Mesodermal cell (in vitro differentiated cells): ENCODE measurements around the gene TMC2.

Experiments
- H3K27ac ChIP-seq: 2 replicates; pipeline ENCODE4 v1.7.0; 2013; ENCODE audit warnings: mild to moderate bottlenecking, low read depth, low read length, moderate library complexity; ENCODE audit not compliant: severe bottlenecking
- H3K36me3 ChIP-seq: 2 replicates; pipeline ENCODE4 v1.7.1; 2013; ENCODE audit warnings: mild to moderate bottlenecking, low read length, moderate library complexity; ENCODE audit not compliant: control insufficient read depth, insufficient read depth
- H3K4me1 ChIP-seq: one replicate; pipeline ENCODE4 v1.7.1; 2013; ENCODE audit warnings: mild to moderate bottlenecking, low read length; ENCODE audit not compliant: insufficient read depth, control insufficient read depth, poor library complexity, severe bottlenecking
- H3K4me3 ChIP-seq: 2 replicates; pipeline ENCODE4 v1.7.0; 2013; ENCODE audit warnings: low read length, control low read depth, mild to moderate bottlenecking; ENCODE audit not compliant: insufficient read depth, poor library complexity, severe bottlenecking; ENCODE audit errors: extremely low read depth
- H3K9me3 ChIP-seq: 2 replicates; pipeline ENCODE4 v1.7.1; 2013; ENCODE audit warnings: mild to moderate bottlenecking, low read length, moderate library complexity; ENCODE audit not compliant: control insufficient read depth
- WGBS, 2 experiments: methylation state at CpG; one replicate each; pipeline ENCODE4 v1.1.5; 2013; ENCODE audit warnings: missing lambda C conversion rate in 2 of 2; ENCODE audit not compliant: insufficient coverage in 2 of 2; 5-methylcytosine and 5-hydroxymethylcytosine counted together

Gene TMC2

GRCh38 chr20:2610941-2611720 is 74.8 kb downstream of the TMC2 start:
- Histone ChIP-seq H3K4me1 (no peaks in the 10 kb centered on the region), H3K27ac (no peak overlapping the region), H3K9me3 (no peaks in the 10 kb centered on the region), H3K36me3 (no peaks in the 10 kb centered on the region), H3K4me3 (no peak overlapping the region)
- WGBS, 2 experiments = 81 to 96% methylated on average over 4 of the region's 6 CpGs

DNA sequence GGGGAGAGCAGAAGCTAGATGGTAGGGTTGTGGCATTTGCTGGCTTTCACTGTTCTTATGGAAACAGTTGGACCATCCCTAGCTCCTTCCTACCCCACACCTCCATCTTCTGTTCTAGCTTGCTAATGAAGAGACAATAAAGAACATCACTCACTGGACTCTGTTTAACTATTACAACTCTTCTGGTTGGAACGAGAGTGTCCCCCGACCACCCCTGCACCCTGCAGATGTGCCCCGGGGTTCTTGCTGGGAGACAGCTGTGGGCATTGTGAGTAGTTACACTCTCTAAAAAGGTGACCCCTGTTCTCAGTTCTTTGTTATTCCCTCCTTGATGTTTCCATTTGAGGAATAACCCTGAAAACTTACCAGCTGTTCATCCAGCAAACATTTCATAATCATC is 75.7 kb downstream of the TMC2 start:
- WGBS, 2 experiments = 80% methylated on average over 2 of the region's 3 CpGs
- Histone ChIP-seq H3K4me1 (no peaks in the 10 kb centered on the region), H3K4me3 (no peak overlapping the region), H3K36me3 (no peaks in the 10 kb centered on the region), H3K27ac (no peak overlapping the region), H3K9me3 (no peaks in the 10 kb centered on the region)

GRCh38 chr20:2616634-2617033 is 80.3 kb downstream of the TMC2 start:
- no peak overlapping the region for H3K27ac ChIP-seq
- no peaks in the 10 kb centered on the region for H3K36me3 ChIP-seq
- no peaks in the 10 kb centered on the region for H3K4me1 ChIP-seq
- H3K4me3 ChIP-seq = no peak overlapping the region
- H3K9me3 ChIP-seq = peaks cover 15% of the 10 kb centered on the region
- 83 to 86% methylated on average over 7 to 8 of the region's 9 CpGs for WGBS, 2 experiments

DNA sequence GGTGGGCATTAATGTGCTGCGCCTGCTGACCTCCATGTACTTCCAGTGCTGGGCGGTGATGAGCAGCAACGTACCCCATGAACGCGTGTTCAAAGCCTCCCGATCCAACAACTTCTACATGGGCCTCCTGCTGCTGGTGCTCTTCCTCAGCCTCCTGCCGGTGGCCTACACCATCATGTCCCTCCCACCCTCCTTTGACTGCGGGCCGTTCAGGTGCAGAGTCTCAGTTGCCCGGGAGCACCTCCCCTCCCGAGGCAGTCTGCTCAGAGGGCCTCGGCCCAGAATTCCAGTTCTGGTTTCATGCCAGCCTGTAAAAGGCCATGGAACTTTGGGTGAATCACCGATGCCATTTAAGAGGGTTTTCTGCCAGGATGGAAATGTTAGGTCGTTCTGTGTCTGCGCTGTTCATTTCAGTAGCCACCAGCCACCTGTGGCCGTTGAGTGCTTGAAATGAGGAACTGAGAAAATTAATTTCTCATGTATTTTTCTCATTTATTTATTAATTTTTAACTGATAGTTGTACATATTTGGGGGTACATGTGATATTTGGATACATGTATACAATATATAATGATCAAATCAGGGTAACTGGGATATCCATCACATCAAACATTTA is 80.8 kb downstream of the TMC2 start:
- Histone ChIP-seq H3K4me3 (no peak overlapping the region), H3K4me1 (no peaks in the 10 kb centered on the region), H3K27ac (no peak overlapping the region), H3K36me3 (no peaks in the 10 kb centered on the region), H3K9me3 (peaks cover 15% of the 10 kb centered on the region)
- WGBS, 2 experiments = 82 to 85% methylated on average over 13 to 15 of the region's 16 CpGs

- Histone ChIP-seq H3K27ac (no peak overlapping the region), H3K9me3 (peaks cover 15% of the 10 kb centered on the region), H3K36me3 (no peaks in the 10 kb centered on the region), H3K4me1 (no peaks in the 10 kb centered on the region), H3K4me3 (no peak overlapping the region)
- WGBS, 2 experiments = 84 to 94% methylated on average over 2 to 4 of the region's 6 CpGs
These were observed 82.4 kb downstream of the TMC2 start for GRCh38 chr20:2618815-2619214.

- Histone ChIP-seq H3K27ac (no peak overlapping the region), H3K9me3 (peaks cover 15% of the 10 kb centered on the region), H3K4me3 (no peak overlapping the region), H3K4me1 (no peaks in the 10 kb centered on the region), H3K36me3 (no peaks in the 10 kb centered on the region)
- 67% methylated on average over 1 to 2 of the region's 2 CpGs for WGBS, 2 experiments
These were observed 83.0 kb downstream of the TMC2 start for GRCh38 chr20:2619337-2619736.

GRCh38 chr20:2619961-2620595 is 83.7 kb downstream of the TMC2 start:
- Histone ChIP-seq H3K4me3 (no peak overlapping the region), H3K9me3 (peaks cover 15% of the 10 kb centered on the region), H3K4me1 (no peaks in the 10 kb centered on the region), H3K27ac (no peak overlapping the region), H3K36me3 (no peaks in the 10 kb centered on the region)
- WGBS, 2 experiments = 88 to 89% methylated on average over 1 to 3 of the region's 3 CpGs

- no peaks in the 10 kb centered on the region for H3K4me1 ChIP-seq
- H3K9me3 ChIP-seq = peaks cover 30% of the 10 kb centered on the region
- 83 to 85% methylated on average over 3 to 4 of the region's 4 CpGs for WGBS, 2 experiments
- no peaks in the 10 kb centered on the region for H3K36me3 ChIP-seq
- H3K27ac ChIP-seq = no peak overlapping the region
- no peak overlapping the region for H3K4me3 ChIP-seq
These were observed 87.8 kb downstream of the TMC2 start for GRCh38 chr20:2624190-2624589.

DNA sequence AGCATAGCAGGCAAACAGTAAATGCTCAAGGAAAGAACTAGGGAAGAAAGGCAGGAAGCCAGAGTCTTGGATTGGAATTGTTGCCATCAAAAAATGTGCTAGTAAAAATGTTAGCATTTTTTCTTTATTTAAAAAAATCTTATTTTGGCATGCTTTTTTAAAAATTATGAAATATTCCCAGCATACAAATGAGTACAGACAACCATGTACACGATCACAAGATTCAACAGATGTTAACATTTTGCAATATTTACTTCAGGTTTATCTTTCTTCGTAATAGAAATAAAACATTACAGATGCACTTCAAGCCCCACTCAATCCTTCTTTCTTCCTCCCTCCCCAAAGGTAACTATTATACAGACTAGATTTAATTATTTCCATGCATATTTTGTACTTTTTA is 88.7 kb downstream of the TMC2 start:
- no peaks in the 10 kb centered on the region for H3K36me3 ChIP-seq
- no peaks in the 10 kb centered on the region for H3K4me1 ChIP-seq
- H3K4me3 ChIP-seq = no peak overlapping the region
- H3K9me3 ChIP-seq = peaks cover 21% of the 10 kb centered on the region
- 71 to 89% methylated on average over 1 to 2 of the region's 2 CpGs for WGBS, 2 experiments
- H3K27ac ChIP-seq = no peak overlapping the region

DNA sequence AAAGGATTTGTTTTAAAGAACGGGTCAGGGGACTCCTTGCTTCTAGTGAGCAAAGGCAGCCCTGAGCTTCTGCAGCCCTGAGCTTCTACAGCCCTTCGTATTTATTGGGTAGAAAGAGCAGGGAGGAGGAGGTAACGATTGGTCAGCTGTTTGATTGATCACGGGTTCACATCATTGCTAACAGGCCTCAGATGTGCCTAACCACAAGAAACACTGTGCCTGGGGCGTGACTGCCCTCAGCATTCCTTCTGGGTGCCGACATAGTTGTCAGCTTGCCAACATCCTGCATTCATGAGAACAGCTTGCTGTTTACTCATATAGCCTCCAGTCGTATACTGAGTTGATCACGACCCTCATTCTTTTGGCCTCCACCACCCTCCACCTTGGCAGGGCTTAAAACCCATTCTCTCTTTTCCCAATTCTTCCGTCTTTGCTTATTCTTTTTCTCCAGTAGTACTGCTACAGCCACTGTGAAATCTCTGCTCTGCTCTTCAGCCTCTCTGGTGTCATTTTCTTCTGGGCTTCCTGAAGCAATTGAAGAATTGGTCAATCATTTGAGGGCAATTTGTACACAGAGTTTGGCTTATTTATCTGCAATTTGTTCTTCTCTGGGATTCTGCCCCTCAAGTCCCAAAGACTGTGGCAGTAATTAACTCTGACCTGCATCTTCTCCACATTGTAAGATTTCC is 90.6 kb downstream of the TMC2 start:
- H3K9me3 ChIP-seq = peaks cover 19% of the 10 kb centered on the region
- 78 to 86% methylated on average over 8 to 9 of the region's 9 CpGs for WGBS, 2 experiments
- no peak overlapping the region for H3K27ac ChIP-seq
- no peaks in the 10 kb centered on the region for H3K4me1 ChIP-seq
- no peaks in the 10 kb centered on the region for H3K36me3 ChIP-seq
- H3K4me3 ChIP-seq = no peak overlapping the region
